GM12878 (cell line): Measurements from ENCODE around the gene KRT86. TPM values are rescaled to one million over a fixed set of nuclear protein-coding genes. Genes with fewer than 3 reads are reported as not detected.

ENCODE experiments used
- ATF7 ChIP-seq: fragments of 450-650 bp; IDR thresholded peaks from 2 replicates; pipeline ENCODE4 v1.6.1; 2016; ENCODE audit warnings: low read depth, mild to moderate bottlenecking
- BHLHE40 ChIP-seq, 2 experiments: fragments of 450-650 bp in 1 of 2; IDR thresholded peaks; 2 replicates each; pipeline ENCODE4 v1.6.1; 2011 to 2017; ENCODE audit warnings: low read depth in 2 of 2, borderline replicate concordance in 1 of 2, improper control_type of control experiment in 1 of 2, low read length in 1 of 2, mild to moderate bottlenecking in 1 of 2
- E4F1 ChIP-seq: fragments of 450-650 bp; IDR thresholded peaks from 2 replicates; pipeline ENCODE4 v1.6.1; 2018; ENCODE audit warnings: borderline replicate concordance, mild to moderate bottlenecking; ENCODE audit not compliant: partially characterized antibody
- FOXK2 ChIP-seq: fragments of 450-650 bp; IDR thresholded peaks from 2 replicates; pipeline ENCODE4 v1.6.1; 2017; ENCODE audit warnings: mild to moderate bottlenecking, moderate library complexity
- HDGF ChIP-seq: fragments of 450-650 bp; IDR thresholded peaks from 2 replicates; pipeline ENCODE4 v1.6.1; 2016; ENCODE audit warnings: antibody characterized with exemption
- KDM1A ChIP-seq: fragments of 200-600 bp; sonication (generic); IDR thresholded peaks from 2 replicates; pipeline ENCODE4 v1.6.1; 2016; ENCODE audit warnings: borderline replicate concordance
- MTA2 ChIP-seq: fragments of 450-650 bp; IDR thresholded peaks from 2 replicates; pipeline ENCODE4 v1.6.1; 2016; ENCODE audit warnings: low read depth, mild to moderate bottlenecking, moderate library complexity
- PAX5 ChIP-seq: IDR thresholded peaks from 2 replicates; pipeline ENCODE4 v1.6.1; 2011; ENCODE audit warnings: low read depth, low read length, borderline replicate concordance
- POLR2A ChIP-seq: IDR thresholded peaks from 2 replicates; pipeline ENCODE4 v1.6.1; 2011; ENCODE audit warnings: low read depth, mild to moderate bottlenecking, low read length
- POU2F2 ChIP-seq: IDR thresholded peaks from 3 replicates; pipeline ENCODE4 v1.6.1; 2011; ENCODE audit warnings: low read depth, mild to moderate bottlenecking, low read length, borderline replicate concordance
- RCOR1 ChIP-seq: conservative IDR thresholded peaks from 2 replicates; pipeline ENCODE4 v1.6.1; 2012; ENCODE audit warnings: low read depth, low read length, improper control_type of control experiment
- RELA ChIP-seq: fragments of 450-650 bp; IDR thresholded peaks from 2 replicates; pipeline ENCODE4 v1.8.0; 2014; ENCODE audit warnings: borderline replicate concordance; ENCODE audit not compliant: partially characterized antibody
- SMAD1 ChIP-seq: fragments of 450-650 bp; IDR thresholded peaks from 2 replicates; pipeline ENCODE4 v1.6.1; 2018; ENCODE audit warnings: mild to moderate bottlenecking, low read depth; ENCODE audit not compliant: partially characterized antibody
- ZNF24 ChIP-seq: fragments of 450-650 bp; IDR thresholded peaks from 2 replicates; pipeline ENCODE4 v1.6.1; 2017; ENCODE audit warnings: antibody characterized with exemption, mild to moderate bottlenecking
- ZNF687 ChIP-seq: fragments of 450-650 bp; IDR thresholded peaks from 2 replicates; pipeline ENCODE4 v1.6.1; 2017; ENCODE audit warnings: mild to moderate bottlenecking, moderate library complexity
- polyA plus RNA-seq, 11 experiments: library from polyadenylated mRNA; depleted of rRNA in 4 of 11; unstranded in 6 of 11; stranded (reverse) in 5 of 11; fragments of >200 nt; fragmentation: Nextera tagmentation in 4 of 11; fragmentation: Illumina TruSeq in 1 of 11; extraction: Ambion mirVana in 4 of 11; extraction: Trizol in 1 of 11; gene quantifications; 1 replicate in 1 of 11; 2 replicates in 10 of 11; pipeline versions ENCODE4 v1.2.1 to v1.2.3, GENCODE V29; 2011 to 2016; ENCODE audit warnings: inconsistent platforms in 2 of 11, missing spikeins in 2 of 11, low read depth in 1 of 11
- total RNA-seq, 4 experiments: library from RNA; depleted of rRNA in 3 of 4; stranded (reverse); fragments of >200 nt in 3 of 4; fragmentation: Illumina TruSeq in 1 of 4; extraction: Trizol in 1 of 4; gene quantifications; 2 replicates each; pipeline versions ENCODE4 v1.2.1 to v1.2.3, GENCODE V29; 2013 to 2021

KRT86 gene
- total and polyA plus RNA-seq, 10 of the 15 experiments (the other 5 are each of a cell fraction or from before 2014, with no cell fraction given), result 0.11 to 0.54 (median 0.18) TPM; not detected in 4

- TF ChIP-seq E4F1 (no peak), PAX5 (peak; percentile 7; the same call in 1 of the 2 replicates), POLR2A (peak; percentile 77), MTA2 (peak; percentile 49; the same call in 1 of the 2 replicates), BHLHE40 (IDR thresholded peaks at IDR 0.05; ENCODE audit: borderline replicate concordance in 1 of 2, low read depth in 2 of 2, low read length in 1 of 2) (peak in 1 of 2 experiments; percentile 43; a peak in 2 of 4 replicates), SMAD1 (peak; percentile 22), HDGF (peak; percentile 80), KDM1A (no peak), RELA (peak; percentile 82), ZNF24 (no peak), POU2F2 (peak; percentile 55; the same call in 2 of the 3 replicates), RCOR1 (no peak), ZNF687 (peak; percentile 53; the same call in 1 of the 2 replicates), ATF7 (peak; percentile 56; the same call in 1 of the 2 replicates), FOXK2 (peak; percentile 72)
Observed at GRCh38 chr12:52243856-52244614, 30.4 kb upstream of the KRT86 start (continued).
